ENCODE data around the gene UFL1.

UFL1 gene

DNA sequence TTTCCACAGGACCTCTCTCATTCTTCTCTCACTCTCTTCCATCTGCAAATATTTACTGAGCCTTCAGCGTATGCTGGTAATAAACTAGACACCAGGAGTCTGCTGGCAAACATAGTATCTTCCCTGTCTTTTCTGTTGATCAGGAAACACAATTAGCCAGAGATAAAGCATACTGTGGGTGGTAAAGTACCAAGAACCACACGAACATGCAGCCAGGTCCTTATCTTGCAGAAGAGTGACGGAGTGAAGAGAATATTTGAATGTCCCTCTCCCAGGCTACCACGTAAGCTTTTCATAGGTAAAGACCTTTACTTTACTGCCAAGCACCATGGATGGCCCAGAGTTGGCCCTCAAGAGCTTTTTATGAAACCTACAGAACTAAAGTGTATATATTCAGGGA, 54.6 kb downstream of the UFL1 start:
- no peak for DNase-seq

DNA sequence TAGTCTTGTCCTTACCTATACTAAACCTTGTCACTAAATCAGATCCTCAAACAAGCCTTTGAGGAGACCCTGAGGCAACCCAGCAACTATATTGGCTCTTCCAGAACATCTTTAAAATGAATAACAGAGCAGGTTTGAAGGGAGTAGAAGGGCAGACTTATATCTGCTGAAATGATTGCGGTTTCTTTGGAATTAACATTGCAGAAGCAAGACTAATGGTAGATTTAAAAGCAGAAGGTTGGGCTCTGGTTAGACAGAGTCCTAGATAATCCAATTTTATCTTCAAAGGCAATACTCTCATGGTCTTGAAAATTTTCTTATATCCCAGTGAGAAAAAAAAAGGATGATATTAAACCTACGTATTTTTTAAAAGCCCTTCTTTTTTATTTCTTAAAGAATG, 60.4 kb downstream of the UFL1 start:
- DNase-seq, result no peak

DNA sequence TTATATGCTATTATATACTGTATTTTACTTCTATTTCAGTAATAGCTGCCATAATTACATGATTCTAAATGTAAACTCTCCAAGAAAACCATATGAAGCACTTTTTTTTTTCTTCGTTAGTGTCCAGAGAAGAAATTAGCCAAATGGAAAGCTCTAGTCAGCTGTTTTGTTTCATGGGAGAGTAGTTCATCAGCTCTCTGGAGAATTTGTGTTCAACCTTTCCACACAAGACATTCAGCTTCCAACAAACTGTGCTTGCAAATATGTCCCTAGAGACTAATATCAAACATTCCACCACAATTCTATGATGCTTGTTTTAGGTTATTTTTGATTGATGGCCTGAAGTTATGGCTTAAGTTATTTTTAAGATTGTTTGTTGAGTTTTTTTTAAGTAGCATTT, 60.8 kb downstream of the UFL1 start:
- no peak for DNase-seq

DNA sequence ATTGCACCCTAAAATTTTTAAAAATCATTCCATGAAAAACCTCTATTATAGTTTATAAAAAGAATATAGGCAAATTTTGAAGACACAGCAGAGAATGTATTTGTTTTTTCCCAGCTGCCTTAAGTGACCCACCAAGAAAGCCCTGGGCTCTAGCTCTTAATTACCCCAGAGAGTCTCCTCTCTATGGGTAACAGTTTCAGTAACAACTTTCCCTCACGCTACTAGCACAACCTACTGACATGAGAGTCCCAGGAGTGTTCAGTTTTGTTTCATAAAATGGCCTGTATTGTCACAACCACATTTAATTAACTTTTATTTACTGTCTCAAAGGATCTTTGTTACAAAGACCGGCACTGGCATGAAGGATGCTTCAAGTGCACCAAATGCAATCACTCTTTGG, 82.8 kb downstream of the UFL1 start:
- no peak for DNase-seq

All from MV-4-11 (cell line).